Glomerular endothelial cell (primary cell): Measurements from ENCODE around the gene RPP25L. TPM values are rescaled to one million over a fixed set of nuclear protein-coding genes. Genes with fewer than 3 reads are reported as not detected.
"Not testable (repeated sequence)": the region's sequence is repeated elsewhere in the genome, so short reads cannot be mapped to it uniquely, and the experiment has no call there.

ENCODE experiments used
- DNase-seq: peaks from one replicate; pipeline ENCODE4 v3.0.0-alpha.2; 2011; ENCODE audit warnings: low read depth, low spot score; ENCODE audit errors: extremely low read depth
- total RNA-seq: library from RNA; depleted of rRNA; stranded (reverse); fragments of >200 nt; gene quantifications from 2 replicates; pipeline ENCODE4 v1.2.3, GENCODE V29; 2015

Gene RPP25L, protein sequence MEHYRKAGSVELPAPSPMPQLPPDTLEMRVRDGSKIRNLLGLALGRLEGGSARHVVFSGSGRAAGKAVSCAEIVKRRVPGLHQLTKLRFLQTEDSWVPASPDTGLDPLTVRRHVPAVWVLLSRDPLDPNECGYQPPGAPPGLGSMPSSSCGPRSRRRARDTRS
- total RNA-seq = 17.5 and 21.5 TPM in 2 replicates

- no peak for DNase-seq
Measured at GRCh38 chr9:34611811-34612787, at the start of gene RPP25L. RPP25L (minus strand) TSS chr9:34612097; CDS start chr9:34611296, 801 bp downstream.

- no peak for DNase-seq
Measured at GRCh38 chr9:34659592-34660253, 47.8 kb upstream of the RPP25L start.

DNA sequence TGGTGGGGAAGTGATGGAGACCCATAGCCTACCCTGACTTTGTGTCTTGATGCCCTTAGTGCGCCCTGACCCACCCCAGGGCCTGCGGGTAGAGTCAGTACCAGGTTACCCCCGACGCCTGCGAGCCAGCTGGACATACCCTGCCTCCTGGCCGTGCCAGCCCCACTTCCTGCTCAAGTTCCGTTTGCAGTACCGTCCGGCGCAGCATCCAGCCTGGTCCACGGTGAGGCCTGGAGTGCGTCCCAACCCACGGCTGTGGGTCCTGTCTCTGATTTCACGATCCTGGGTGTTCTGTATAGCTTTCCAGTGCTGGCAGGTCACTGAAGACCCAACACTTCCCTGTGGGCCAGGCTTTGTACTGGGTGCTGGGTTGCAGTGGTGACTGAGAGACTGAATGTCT lies 46.6 kb upstream of the RPP25L start:
- DNase-seq = no peak

DNA sequence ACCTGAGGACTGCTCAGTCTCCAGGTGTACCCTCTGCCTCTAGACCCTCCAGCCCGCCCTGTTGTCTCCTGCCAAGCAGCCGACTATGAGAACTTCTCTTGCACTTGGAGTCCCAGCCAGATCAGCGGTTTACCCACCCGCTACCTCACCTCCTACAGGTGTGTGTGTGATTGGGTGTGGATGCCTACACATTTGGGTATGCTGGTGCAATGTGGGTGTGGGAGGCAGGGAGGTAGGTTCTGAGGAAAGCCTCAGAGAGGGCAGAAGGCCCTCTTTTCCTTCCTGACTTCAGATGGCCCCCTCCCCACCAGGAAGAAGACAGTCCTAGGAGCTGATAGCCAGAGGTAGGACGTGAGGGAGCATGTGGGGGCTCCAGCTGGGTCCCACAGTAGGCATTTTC lies 45.1 kb upstream of the RPP25L start:
- no peak for DNase-seq

GRCh38 chr9:34655394-34655793 lies 43.5 kb upstream of the RPP25L start:
- no peak for DNase-seq

- no peak for DNase-seq
Measured at GRCh38 chr9:34654323-34655051, 42.6 kb upstream of the RPP25L start.

DNA sequence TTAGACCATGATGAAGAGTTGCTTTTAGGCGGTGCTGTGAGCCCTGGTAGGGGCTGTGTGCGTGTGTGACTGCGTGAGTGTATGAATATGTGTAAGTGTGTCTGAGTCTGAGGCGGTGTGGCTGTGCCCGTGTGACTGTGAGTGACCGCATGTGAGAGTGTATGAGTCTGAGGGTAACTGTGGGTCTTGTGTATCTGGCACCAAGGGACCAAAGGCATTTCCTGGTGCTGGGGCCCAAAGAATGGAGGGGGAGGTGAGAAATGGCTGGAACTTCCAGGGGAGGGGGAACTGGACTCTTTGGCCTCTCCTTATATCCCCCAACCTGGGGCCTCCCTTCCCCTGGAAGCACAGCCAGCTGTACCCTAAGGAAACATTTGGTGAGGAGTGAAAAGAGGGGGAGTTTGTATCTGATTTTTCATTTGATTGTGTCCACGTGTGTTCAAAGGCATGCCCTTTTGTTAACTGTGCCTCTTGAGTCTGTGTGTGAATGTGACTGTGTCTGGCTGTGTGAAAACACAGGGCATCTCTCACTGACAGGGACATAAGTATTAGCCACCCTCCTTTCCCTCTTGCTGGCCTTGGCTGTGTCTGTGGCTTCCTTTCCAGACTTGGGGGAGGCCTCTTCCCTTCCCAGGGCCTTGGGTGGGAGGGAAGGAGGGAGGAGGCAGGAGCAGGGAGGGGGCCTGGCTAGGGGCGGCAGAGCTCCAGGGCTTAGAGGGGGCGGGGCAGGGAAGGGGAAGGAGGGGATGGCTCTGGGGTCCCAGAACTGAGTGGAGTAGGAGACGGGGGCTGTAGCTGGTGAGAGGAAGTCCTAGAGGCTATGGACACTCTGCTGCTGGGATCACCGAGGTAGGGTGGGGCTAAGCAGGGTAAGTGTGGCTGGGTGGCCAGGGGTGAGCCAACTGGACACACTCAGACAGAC lies 41.5 kb upstream of the RPP25L start:
- DNase-seq = no peak

DNA sequence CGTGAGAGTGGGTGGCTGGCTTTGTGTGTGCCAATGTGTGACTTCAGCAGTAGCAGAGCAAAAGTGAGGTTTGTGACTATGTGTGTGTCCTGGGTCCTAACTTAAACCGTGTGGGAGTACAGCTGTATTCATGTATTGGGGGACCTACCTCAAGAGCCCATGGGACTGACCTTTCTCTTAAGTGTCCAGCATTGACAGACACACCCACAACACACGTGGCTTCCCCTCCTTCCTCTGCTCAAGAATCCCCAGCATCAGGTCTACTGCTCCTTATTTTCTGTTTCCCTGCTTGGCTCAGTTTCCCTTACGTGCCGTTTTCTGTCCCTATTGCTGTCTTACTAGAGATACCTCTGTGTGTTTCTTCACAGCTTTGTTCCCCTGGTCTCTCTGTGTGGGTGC lies 40.7 kb upstream of the RPP25L start:
- no peak for DNase-seq

DNA sequence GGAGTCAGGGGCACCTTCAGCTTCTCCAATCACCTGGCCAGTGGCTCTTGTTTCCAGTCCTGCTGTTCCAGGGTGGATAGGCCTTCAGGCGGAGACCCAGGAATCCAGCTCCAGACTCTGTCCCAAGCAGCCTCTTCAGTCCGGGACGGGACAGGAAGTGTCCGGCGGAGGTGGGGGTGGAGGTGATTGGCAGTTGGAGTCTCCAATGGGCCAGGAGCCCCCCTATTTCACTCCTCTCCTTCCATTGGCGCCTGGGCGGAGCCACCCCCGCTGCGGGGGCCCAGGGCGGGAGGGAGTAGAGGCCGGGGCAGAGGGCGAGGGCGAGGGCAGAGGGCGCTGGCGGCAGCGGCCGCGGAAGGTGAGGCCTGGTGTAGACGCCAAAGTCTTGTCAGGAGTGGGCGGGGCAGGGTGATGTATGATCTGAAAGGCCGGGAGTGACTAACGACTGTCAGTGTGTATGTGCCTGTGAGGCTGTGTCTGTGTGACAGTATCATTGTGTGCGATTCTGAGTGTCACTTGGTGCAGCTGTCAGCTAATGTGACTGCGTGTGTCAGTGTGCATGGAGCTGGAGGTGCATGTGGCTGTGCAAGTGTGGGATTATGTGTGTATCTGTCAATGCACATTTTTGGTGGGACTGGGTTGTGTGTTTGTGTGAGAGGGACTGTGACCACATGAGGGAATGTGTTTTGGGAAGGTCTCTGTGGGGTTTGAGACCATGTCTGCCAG lies 40.1 kb upstream of the RPP25L start, which contains the start of gene IL11RA:
Gene IL11RA, plus strand, starts transcription at position 310 of the 726 bp plus-strand sequence. CDS start 3,033 bp downstream, outside the sequence.
- DNase-seq = no peak

DNA sequence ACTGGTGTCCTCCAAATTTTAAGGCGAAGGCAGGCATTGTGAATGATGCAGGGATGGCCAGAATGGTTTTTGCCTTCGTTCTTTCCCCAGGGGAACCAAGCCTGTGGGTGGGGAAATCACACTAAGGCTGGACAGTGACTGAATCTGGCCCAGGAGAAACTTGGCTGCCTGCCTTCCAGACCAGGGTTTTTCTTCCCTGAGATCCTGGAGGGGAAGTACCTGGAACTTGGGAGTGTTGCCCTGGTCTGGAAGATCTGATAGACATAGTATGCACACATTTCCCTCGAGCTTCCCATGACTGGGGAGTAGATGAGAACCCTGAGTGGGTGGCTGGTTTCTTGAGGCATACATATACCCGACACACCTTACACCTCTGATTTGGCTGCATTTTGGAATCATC lies 39.4 kb upstream of the RPP25L start:
- DNase-seq = no peak

- DNase-seq = no peak
Measured at GRCh38 chr9:34650816-34651215, 38.9 kb upstream of the RPP25L start.

GRCh38 chr9:34648673-34649072 lies 36.8 kb upstream of the RPP25L start:
- no peak for DNase-seq

DNA sequence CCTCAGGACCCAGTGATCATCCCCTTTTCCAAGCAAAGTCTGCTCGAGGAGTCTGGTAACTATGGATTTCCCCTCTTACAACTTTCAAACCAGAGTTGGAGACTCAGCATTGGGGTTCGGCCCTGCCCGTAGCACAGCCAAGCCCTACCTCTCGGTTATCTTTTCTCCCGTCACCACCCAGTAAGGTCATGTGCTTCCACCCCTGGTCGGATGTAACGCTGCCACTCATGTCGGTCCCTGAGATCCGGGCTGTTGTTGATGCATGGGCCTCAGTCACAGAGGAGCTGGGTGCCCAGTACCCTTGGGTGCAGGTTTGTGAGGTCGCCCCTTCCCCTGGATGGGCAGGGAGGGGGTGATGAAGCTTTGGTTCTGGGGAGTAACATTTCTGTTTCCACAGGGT lies 35.8 kb upstream of the RPP25L start:
- DNase-seq = no peak

GRCh38 chr9:34647084-34647403 lies 35.1 kb upstream of the RPP25L start:
- DNase-seq = no peak

- no peak for DNase-seq
Measured at GRCh38 chr9:34646211-34647083, 34.5 kb upstream of the RPP25L start, which contains the start of gene GALT. GALT (plus strand) TSS chr9:34646675; CDS start chr9:34646705, 30 bp downstream.

DNA sequence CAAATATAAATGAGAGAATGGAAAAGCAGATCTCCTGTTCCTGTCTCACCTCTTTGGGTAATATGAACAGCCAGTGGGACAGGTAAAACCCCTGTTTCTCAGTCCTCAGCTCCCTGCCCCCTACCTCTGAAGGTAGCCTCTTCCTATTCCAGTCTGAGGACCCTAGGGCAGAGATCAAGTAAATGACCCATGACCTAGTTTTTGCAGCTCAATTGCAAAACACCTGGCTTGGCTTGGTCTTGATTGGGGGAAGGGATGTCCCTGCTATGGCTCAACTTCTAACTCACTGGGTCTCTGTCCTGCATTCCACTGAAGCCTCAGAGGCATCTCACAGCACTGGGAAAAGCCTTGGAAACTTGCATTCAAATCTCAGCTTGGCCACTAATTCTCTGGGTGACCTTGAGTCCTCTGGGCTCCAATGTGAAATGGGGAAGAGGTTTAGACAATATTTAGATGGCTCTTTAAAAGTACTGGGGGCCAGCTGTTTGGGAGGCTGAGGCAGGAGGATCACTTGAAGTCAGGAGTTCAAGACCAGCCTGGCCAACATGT lies 32.9 kb upstream of the RPP25L start:
- DNase-seq = no peak

DNA sequence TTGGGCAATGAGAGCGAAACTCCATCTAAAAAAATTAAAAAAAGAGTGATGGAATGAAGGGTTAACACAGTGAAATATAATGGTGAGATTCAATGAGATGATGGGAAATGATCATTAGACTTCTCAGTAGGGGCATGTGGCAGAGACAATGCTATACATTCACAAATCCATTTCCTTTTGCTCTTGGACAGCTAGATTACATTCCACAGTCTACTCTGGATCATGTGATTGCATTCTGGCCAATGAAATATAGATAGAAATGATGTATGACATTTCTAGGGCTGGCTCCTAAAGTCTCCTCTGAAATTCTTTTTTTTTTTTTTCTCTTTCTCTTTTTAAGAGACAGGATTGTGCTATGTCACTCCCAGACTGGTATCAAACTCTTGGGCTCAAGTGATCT lies 30.8 kb upstream of the RPP25L start:
- DNase-seq = no peak

DNA sequence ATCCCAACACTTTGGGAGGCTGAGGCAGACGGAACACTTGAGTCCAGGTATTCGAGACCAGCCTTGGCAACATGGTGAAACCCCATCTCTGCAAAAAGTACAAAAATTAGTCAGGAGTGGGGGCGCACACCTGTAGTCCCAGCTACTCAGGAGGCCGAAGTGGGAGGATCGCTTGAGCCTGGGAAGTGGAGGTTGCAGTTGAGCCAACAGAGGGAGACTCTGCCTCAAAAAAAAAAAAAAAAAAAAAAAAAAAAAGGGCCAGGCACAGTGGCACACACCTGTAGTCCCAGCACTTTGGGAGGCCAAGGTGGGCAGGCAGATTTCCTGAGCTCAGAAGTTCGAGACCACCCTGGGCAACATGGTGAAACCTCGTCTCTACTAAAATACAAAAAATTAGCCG lies 27.4 kb upstream of the RPP25L start:
- not testable (repeated sequence) for DNase-seq
